CD14-positive monocyte (primary cell): Measurements from ENCODE around the gene LRRC49. TPM values are rescaled to one million over a fixed set of nuclear protein-coding genes. Genes with fewer than 3 reads are reported as not detected.

ENCODE experiments used
- DNase-seq, 3 donors: peaks; one replicate each; pipeline ENCODE4 v3.0.0-alpha.2; 2011 to 2022
- H2AFZ ChIP-seq: 2 replicates; pipeline ENCODE4 v1.6.0; 2012; ENCODE audit warnings: mild to moderate bottlenecking, low read depth, low read length, inconsistent platforms; ENCODE audit not compliant: insufficient read depth, poor library complexity, severe bottlenecking
- H3K27ac ChIP-seq, 2 donors: 1 replicate in 1 of 2; 2 replicates in 1 of 2; pipeline ENCODE4 v1.5.1; 2012 to 2013; ENCODE audit warnings: low read length in 2 of 2, control low read depth in 1 of 2, inconsistent platforms in 1 of 2, low read depth in 1 of 2, mild to moderate bottlenecking in 1 of 2
- H3K27me3 ChIP-seq, 2 donors: one replicate each; pipeline versions ENCODE4 v1.6.0 to v1.6.1; 2011 to 2013; ENCODE audit warnings: low read length in 2 of 2; ENCODE audit not compliant: control insufficient read depth in 2 of 2, insufficient read depth in 2 of 2
- H3K36me3 ChIP-seq, 2 donors: replicated peaks in 1 of 2; 1 replicate in 1 of 2; 2 replicates in 1 of 2; pipeline versions ENCODE4 v1.5.1 to v1.6.1; 2012 to 2013; ENCODE audit warnings: low read length in 2 of 2, control low read depth in 1 of 2, inconsistent platforms in 1 of 2, mild to moderate bottlenecking in 1 of 2; ENCODE audit not compliant: insufficient read depth in 2 of 2, control insufficient read depth in 1 of 2
- H3K4me1 ChIP-seq, 2 donors: 1 replicate in 1 of 2; 2 replicates in 1 of 2; pipeline versions ENCODE4 v1.5.1 to v1.6.1; 2012 to 2013; ENCODE audit warnings: low read length in 2 of 2, control low read depth in 1 of 2, inconsistent platforms in 1 of 2, mild to moderate bottlenecking in 1 of 2, moderate library complexity in 1 of 2; ENCODE audit not compliant: insufficient read depth in 2 of 2, control insufficient read depth in 1 of 2
- H3K4me2 ChIP-seq: replicated peaks from 2 replicates; pipeline ENCODE3; 2012; ENCODE audit warnings: low read length, moderate library complexity, mild to moderate bottlenecking; ENCODE audit not compliant: poor library complexity, severe bottlenecking; ENCODE audit errors: extremely low read depth
- H3K4me3 ChIP-seq, 3 experiments: fragments of 200-600 bp in 1 of 3; sonication (generic) in 1 of 3; replicated peaks in 1 of 3; 1 replicate in 2 of 3; 2 replicates in 1 of 3; pipeline ENCODE4 v1.5.1; 2011 to 2013; ENCODE audit warnings: low read length in 3 of 3, mild to moderate bottlenecking in 3 of 3, control low read depth in 2 of 3, low read depth in 2 of 3, inconsistent platforms in 1 of 3, moderate library complexity in 1 of 3
- H3K79me2 ChIP-seq: 2 replicates; pipeline ENCODE4 v1.6.0; 2012; ENCODE audit warnings: mild to moderate bottlenecking, control low read depth, inconsistent platforms, low read length, moderate library complexity; ENCODE audit not compliant: insufficient read depth
- H3K9ac ChIP-seq: 2 replicates; pipeline ENCODE4 v1.6.0; 2017; ENCODE audit warnings: low read length, mild to moderate bottlenecking; ENCODE audit not compliant: insufficient read depth, poor library complexity, severe bottlenecking
- H3K9me3 ChIP-seq, 2 donors: replicated peaks in 1 of 2; 1 replicate in 1 of 2; 2 replicates in 1 of 2; pipeline versions ENCODE4 v1.5.1 to v1.6.1; 2012 to 2013; ENCODE audit warnings: low read length in 2 of 2, control low read depth in 1 of 2; ENCODE audit not compliant: control insufficient read depth in 1 of 2, insufficient read depth in 1 of 2
- H4K20me1 ChIP-seq: 2 replicates; pipeline ENCODE4 v1.6.0; 2012; ENCODE audit warnings: mild to moderate bottlenecking, low read length, control low read depth, moderate library complexity; ENCODE audit not compliant: insufficient read depth
- H3K27ac Mint-ChIP-seq, 7 donors: one replicate each; pipeline ENCODE4 v1.8.0; 2020; ENCODE audit warnings: mild to moderate bottlenecking in 7 of 7, mixed read lengths in 7 of 7, moderate library complexity in 6 of 7, inconsistent platforms in 2 of 7
- H3K27me3 Mint-ChIP-seq, 3 donors: one replicate each; pipeline ENCODE4 v1.8.0; 2021 to 2022; ENCODE audit warnings: low read depth in 3 of 3, mild to moderate bottlenecking in 3 of 3, mixed read lengths in 3 of 3, moderate library complexity in 3 of 3, inconsistent platforms in 1 of 3
- H3K36me3 Mint-ChIP-seq, 2 donors: one replicate each; pipeline ENCODE4 v1.8.0; 2020; ENCODE audit warnings: mixed read lengths in 2 of 2, inconsistent platforms in 1 of 2, mild to moderate bottlenecking in 1 of 2
- H3K4me1 Mint-ChIP-seq: one replicate; pipeline ENCODE4 v1.8.0; 2020; ENCODE audit warnings: mild to moderate bottlenecking, mixed read lengths
- H3K4me3 Mint-ChIP-seq, 2 donors: one replicate each; pipeline ENCODE4 v1.8.0; 2020; ENCODE audit warnings: mild to moderate bottlenecking in 2 of 2, mixed read lengths in 2 of 2, moderate library complexity in 1 of 2
- H3K9me3 Mint-ChIP-seq, 7 donors: one replicate each; pipeline ENCODE4 v1.8.0; 2020 to 2022; ENCODE audit warnings: mixed read lengths in 7 of 7, mild to moderate bottlenecking in 6 of 7, moderate library complexity in 6 of 7, inconsistent platforms in 2 of 7
- WGBS: methylation state at CpG from one replicate; pipeline ENCODE4 v1.1.5; 2013; ENCODE audit warnings: missing lambda C conversion rate; ENCODE audit not compliant: insufficient coverage; 5-methylcytosine and 5-hydroxymethylcytosine counted together
- intact Hi-C, 2 donors: fragments of 100-400 bp; cut with micrococcal nuclease; formaldehyde crosslinking; loops; one replicate each; pipeline versions ENCODE4 v1.15.0 to v1.15.1; 2023
- polyA plus RNA-seq, 3 donors: library from polyadenylated mRNA; depleted of rRNA in 1 of 3; unstranded in 2 of 3; stranded (reverse) in 1 of 3; fragments of 300-500 nt in 2 of 3; fragments of >200 nt in 1 of 3; fragmentation: Illumina TruSeq in 2 of 3; gene quantifications; 1 replicate in 2 of 3; 2 replicates in 1 of 3; pipeline ENCODE4 v1.2.3, GENCODE V29; 2012 to 2021
- TF ChIP-seq, protein P1 (sequence below): fragments of 200-600 bp; IDR thresholded peaks from one replicate; pipeline ENCODE4 v1.8.0; 2022; ENCODE audit warnings: antibody characterized with exemption, mild to moderate bottlenecking

Gene LRRC49
- polyA plus RNA-seq, 3 donors = 0.08 to 0.51 (median 0.24) TPM

GRCh38 chr15:71083349-71083748 lies 190.7 kb downstream of the LRRC49 start:
- Histone ChIP-seq H3K79me2 (no peaks in the 10 kb centered on the region), H3K9me3 (no peaks in the 10 kb centered on the region), H3K9ac (no peak overlapping the region), H3K4me2 (no peak overlapping the region), H3K27me3 (peaks cover 0 to 2% of the 10 kb centered on the region in 2 donors), H2AFZ (no peak overlapping the region), H3K4me3 (no peak overlapping the region), H4K20me1 (no peaks in the 10 kb centered on the region), H3K27ac (no peak overlapping the region), H3K4me1 (no peaks in the 10 kb centered on the region), H3K36me3 (no peaks in the 10 kb centered on the region)
- peaks cover 0 to 7% (median 2%) of the 10 kb centered on the region in 7 donors for H3K9me3 Mint-ChIP-seq
- DNase-seq = no peak
- H3K4me1 Mint-ChIP-seq = no peaks in the 10 kb centered on the region
- WGBS = 100% methylated on average over 2 of the region's 5 CpGs
- no peak overlapping the region for H3K4me3 Mint-ChIP-seq
- TF ChIP-seq, protein P1, sequence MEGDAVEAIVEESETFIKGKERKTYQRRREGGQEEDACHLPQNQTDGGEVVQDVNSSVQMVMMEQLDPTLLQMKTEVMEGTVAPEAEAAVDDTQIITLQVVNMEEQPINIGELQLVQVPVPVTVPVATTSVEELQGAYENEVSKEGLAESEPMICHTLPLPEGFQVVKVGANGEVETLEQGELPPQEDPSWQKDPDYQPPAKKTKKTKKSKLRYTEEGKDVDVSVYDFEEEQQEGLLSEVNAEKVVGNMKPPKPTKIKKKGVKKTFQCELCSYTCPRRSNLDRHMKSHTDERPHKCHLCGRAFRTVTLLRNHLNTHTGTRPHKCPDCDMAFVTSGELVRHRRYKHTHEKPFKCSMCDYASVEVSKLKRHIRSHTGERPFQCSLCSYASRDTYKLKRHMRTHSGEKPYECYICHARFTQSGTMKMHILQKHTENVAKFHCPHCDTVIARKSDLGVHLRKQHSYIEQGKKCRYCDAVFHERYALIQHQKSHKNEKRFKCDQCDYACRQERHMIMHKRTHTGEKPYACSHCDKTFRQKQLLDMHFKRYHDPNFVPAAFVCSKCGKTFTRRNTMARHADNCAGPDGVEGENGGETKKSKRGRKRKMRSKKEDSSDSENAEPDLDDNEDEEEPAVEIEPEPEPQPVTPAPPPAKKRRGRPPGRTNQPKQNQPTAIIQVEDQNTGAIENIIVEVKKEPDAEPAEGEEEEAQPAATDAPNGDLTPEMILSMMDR = no peak
- no peak overlapping the region for H3K27ac Mint-ChIP-seq
- intact Hi-C loops = no loop called here
- H3K36me3 Mint-ChIP-seq = no peaks in the 10 kb centered on the region
- H3K27me3 Mint-ChIP-seq = peaks cover 3 to 12% (median 6%) of the 10 kb centered on the region in 3 donors

- Mint-ChIP-seq H3K36me3 (no peaks in the 10 kb centered on the region), H3K27ac (no peak overlapping the region), H3K4me3 (no peak overlapping the region), H3K27me3 (peaks cover 2 to 11% (median 6%) of the 10 kb centered on the region in 3 donors), H3K4me1 (no peaks in the 10 kb centered on the region), H3K9me3 (peaks cover 0 to 10% (median 2%) of the 10 kb centered on the region in 7 donors)
- no peaks in the 10 kb centered on the region for H3K79me2 ChIP-seq
- no peaks in the 10 kb centered on the region for H4K20me1 ChIP-seq
- intact Hi-C loops = no loop called here
- H2AFZ ChIP-seq = no peak overlapping the region
- no peak overlapping the region for H3K9ac ChIP-seq
- no peak overlapping the region for H3K27ac ChIP-seq
- no peak for DNase-seq
- no peak overlapping the region for H3K4me2 ChIP-seq
- H3K27me3 ChIP-seq = peaks cover 0 to 2% of the 10 kb centered on the region in 2 donors
- TF ChIP-seq, protein P1 = no peak
- no peak overlapping the region for H3K4me3 ChIP-seq
- no CpG with 5 or more reads among the region's 2 CpGs for WGBS
- H3K4me1 ChIP-seq = no peaks in the 10 kb centered on the region
- no peaks in the 10 kb centered on the region for H3K36me3 ChIP-seq
- H3K9me3 ChIP-seq = no peaks in the 10 kb centered on the region
Observed at GRCh38 chr15:71084264-71084663, 191.6 kb downstream of the LRRC49 start.
